ENCODE measurements around the gene DEFB132. TPM values are rescaled to one million over a fixed set of nuclear protein-coding genes. Genes with fewer than 3 reads are reported as not detected.

The DEFB132 gene
- total RNA-seq, 1 donor from 2014 or later, result not detected

DNA sequence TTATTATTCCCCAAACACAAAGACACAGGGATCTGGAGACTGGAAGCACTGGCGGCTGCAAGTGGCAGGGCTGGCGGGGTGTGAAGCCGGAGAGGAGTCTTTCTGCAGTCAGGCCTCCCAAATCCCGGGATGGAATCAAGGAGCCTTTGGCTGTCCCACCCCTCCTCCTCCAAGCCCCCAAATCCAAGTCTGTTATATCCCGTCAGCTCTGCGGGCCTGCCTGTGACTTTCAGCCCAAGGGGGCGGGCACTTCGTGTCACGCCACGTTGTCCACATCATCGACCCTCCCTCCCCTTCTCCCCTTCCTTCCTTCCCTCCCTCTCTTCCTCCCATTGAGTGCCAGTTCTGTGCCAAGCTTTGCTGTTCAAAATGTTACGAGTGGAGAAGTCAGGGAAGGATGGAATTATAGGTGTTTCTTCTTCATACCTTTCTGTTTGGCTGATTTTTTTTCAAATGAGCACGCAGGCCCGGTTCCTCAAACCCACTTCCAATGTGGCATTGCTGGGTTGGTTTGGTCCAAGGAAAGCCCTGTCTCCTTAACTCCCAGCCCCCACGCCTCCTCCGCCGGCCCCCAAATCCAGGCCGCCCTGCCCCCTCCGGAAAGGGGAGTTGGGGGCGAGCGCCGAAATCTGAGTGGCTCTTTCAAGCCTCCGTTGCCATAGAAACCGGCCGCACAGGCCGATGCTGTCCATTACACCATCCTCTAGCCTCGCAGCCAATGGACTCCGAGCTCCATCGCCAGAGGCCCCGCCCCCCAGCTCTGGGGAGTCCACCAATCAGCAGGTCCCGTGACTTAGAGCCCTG is 52.5 kb downstream of the DEFB132 start:
- H3K27ac Mint-ChIP-seq, result peak overlapping the region; percentile 86
- no peak for TF ChIP-seq CTCF (conservative IDR thresholded peaks at IDR 0.05)
- no peaks in the 10 kb centered on the region for H3K9me3 Mint-ChIP-seq
- no peaks in the 10 kb centered on the region for H3K36me3 Mint-ChIP-seq
- no peaks in the 10 kb centered on the region for H3K27me3 Mint-ChIP-seq
- DNase-seq (ENCODE audit: extremely low spot score, unreplicated experiment), result peak; percentile 97
- peak overlapping the region; percentile 89 for H3K4me3 Mint-ChIP-seq
- peaks cover 19% of the 10 kb centered on the region for H3K4me1 Mint-ChIP-seq (ENCODE audit: unreplicated experiment)

- H3K4me1 Mint-ChIP-seq (ENCODE audit: unreplicated experiment), result peaks cover 19% of the 10 kb centered on the region
- no peaks in the 10 kb centered on the region for H3K9me3 Mint-ChIP-seq
- H3K36me3 Mint-ChIP-seq, result no peaks in the 10 kb centered on the region
- H3K27ac Mint-ChIP-seq, result peak overlapping the region; percentile 86
- no peak for DNase-seq (ENCODE audit: extremely low spot score, unreplicated experiment)
- no peak for TF ChIP-seq CTCF (conservative IDR thresholded peaks at IDR 0.05)
- no peaks in the 10 kb centered on the region for H3K27me3 Mint-ChIP-seq
- peak overlapping the region; percentile 89 for H3K4me3 Mint-ChIP-seq
Observed at GRCh38 chr20:310645-311044, 53.1 kb downstream of the DEFB132 start.

Other genes with a start within 250 kb of the DEFB132 start
- gene DEFB125, start 170.1 kb upstream of the DEFB132 start, total RNA-seq (ENCODE audit: low replicate concordance), result not detected in 2 replicates
- not detected in 2 replicates for gene DEFB126, start 115.1 kb upstream of the DEFB132 start, total RNA-seq (ENCODE audit: low replicate concordance)
- not detected in 2 replicates for gene DEFB127, start 100.3 kb upstream of the DEFB132 start, total RNA-seq (ENCODE audit: low replicate concordance)
- gene DEFB128, start 68.0 kb upstream of the DEFB132 start, total RNA-seq (ENCODE audit: low replicate concordance), result not detected in 2 replicates
- not detected in 2 replicates for gene DEFB129, start 30.5 kb upstream of the DEFB132 start, total RNA-seq (ENCODE audit: low replicate concordance)
- 12.6 and 27.0 TPM in 2 replicates for gene C20orf96, start 33.0 kb downstream of the DEFB132 start, total RNA-seq (ENCODE audit: low replicate concordance)
- 28.9 and 40.5 TPM in 2 replicates for gene ZCCHC3, start 39.8 kb downstream of the DEFB132 start, total RNA-seq (ENCODE audit: low replicate concordance)
- 9.9 and 52.7 TPM in 2 replicates for gene SOX12, start 67.8 kb downstream of the DEFB132 start, total RNA-seq (ENCODE audit: low replicate concordance)
- 33.8 and 43.0 TPM in 2 replicates for gene NRSN2, start 89.4 kb downstream of the DEFB132 start, total RNA-seq (ENCODE audit: low replicate concordance)
- 8.3 and 17.0 TPM in 2 replicates for gene TRIB3, start 123.0 kb downstream of the DEFB132 start, total RNA-seq (ENCODE audit: low replicate concordance)
- gene RBCK1, start 150.6 kb downstream of the DEFB132 start, total RNA-seq (ENCODE audit: low replicate concordance), result 81.3 and 84.9 TPM in 2 replicates
- gene TBC1D20, start 204.8 kb downstream of the DEFB132 start, total RNA-seq (ENCODE audit: low replicate concordance), result 31.8 and 33.2 TPM in 2 replicates